ENCODE measurements around the gene CLDN10. TPM values are rescaled to one million over a fixed set of nuclear protein-coding genes. Genes with fewer than 3 reads are reported as not detected.

The CLDN10 gene
- total and polyA plus RNA-seq, 11 donors: 0.12 to 0.52 (median 0.29) TPM; not detected in 7

DNA sequence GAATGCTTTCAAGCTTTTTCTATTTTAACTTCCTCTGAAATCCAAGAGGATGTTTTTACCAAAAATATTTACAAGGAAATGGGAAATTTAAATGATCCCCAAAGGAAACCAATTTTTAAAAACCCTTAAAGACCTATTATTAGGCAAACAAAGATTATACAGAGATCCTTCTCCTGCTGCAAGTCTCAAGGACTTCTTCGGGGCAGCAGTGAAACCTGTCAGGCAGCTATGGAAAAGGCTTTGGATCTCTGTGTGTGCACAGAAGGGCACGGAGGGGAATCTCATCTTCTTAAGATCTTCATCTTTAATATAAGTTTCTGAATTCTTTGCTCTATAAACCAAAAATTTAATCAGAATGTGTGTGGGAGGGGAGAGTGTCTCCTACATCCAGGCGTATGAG lies 36.0 kb upstream of the CLDN10 start:
- H3K4me1 ChIP-seq: no peaks in the 10 kb centered on the region
- H3K27ac ChIP-seq: no peak overlapping the region
- WGBS, 4 donors: 11 to 26% (median 16%) methylated on average over 3 of the region's 3 CpGs
- TF ChIP-seq POLR2A (IDR thresholded peaks at IDR 0.05) (no peak), CTCF (IDR thresholded peaks at IDR 0.05) (no peak)
- H3K36me3 ChIP-seq: no peaks in the 10 kb centered on the region
- peaks cover 0 to 6% (median 0%) of the 10 kb centered on the region in 12 donors for H3K9me3 ChIP-seq
- ATAC-seq: no peak
- intact Hi-C loops (cut with DNase I): no loop called here
- no peak overlapping the region for H3K4me3 ChIP-seq
- DNase-seq: no peak
- peaks cover 0 to 7% (median 0%) of the 10 kb centered on the region in 9 donors for H3K27me3 ChIP-seq

DNA sequence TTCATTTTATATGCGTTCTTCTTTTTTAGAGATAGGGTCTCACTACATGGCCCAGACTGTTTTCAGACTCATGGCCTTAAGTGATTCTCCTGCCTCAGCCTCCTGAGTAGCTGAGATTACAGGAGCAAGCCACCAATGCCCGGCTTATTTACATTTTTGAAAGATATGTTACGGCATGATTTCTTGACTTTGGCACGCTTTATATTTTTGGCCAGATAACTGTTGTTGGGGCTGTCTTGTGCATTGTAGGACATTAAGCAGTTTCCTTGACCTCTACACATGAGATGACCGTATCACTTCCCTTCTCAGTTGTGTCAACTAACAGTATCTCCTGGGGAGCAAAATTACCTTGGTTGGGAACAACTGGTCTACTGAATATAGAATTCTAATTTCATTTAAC lies 28.9 kb upstream of the CLDN10 start:
- H3K27me3 ChIP-seq: no peaks in the 10 kb centered on the region
- WGBS, 4 donors: 66 to 82% (median 72%) methylated on average over 5 of the region's 5 CpGs
- DNase-seq (no peak), ATAC-seq (no peak)
- no peaks in the 10 kb centered on the region for H3K4me1 ChIP-seq
- H3K36me3 ChIP-seq: no peaks in the 10 kb centered on the region
- intact Hi-C loops (cut with DNase I): no loop called here
- H3K4me3 ChIP-seq: no peak overlapping the region
- TF ChIP-seq POLR2A (IDR thresholded peaks at IDR 0.05): no peak
- TF ChIP-seq CTCF (IDR thresholded peaks at IDR 0.05): no peak
- peaks cover 0 to 15% (median 0%) of the 10 kb centered on the region in 12 donors for H3K9me3 ChIP-seq
- H3K27ac ChIP-seq: no peak overlapping the region

- Histone ChIP-seq H3K4me3 (no peak overlapping the region), H3K4me1 (no peaks in the 10 kb centered on the region), H3K27me3 (no peaks in the 10 kb centered on the region), H3K36me3 (no peaks in the 10 kb centered on the region), H3K9me3 (peaks cover 0 to 15% (median 0%) of the 10 kb centered on the region in 12 donors), H3K27ac (no peak overlapping the region)
- 59 to 75% (median 67%) methylated on average over 6 of the region's 6 CpGs for WGBS, 4 donors
- no peak for DNase-seq
- no peak for TF ChIP-seq CTCF (IDR thresholded peaks at IDR 0.05)
- TF ChIP-seq POLR2A (IDR thresholded peaks at IDR 0.05): no peak
- intact Hi-C loops (cut with DNase I): no loop called here
- ATAC-seq: no peak
Measured at GRCh38 chr13:95524264-95524901, 28.1 kb upstream of the CLDN10 start.

DNA sequence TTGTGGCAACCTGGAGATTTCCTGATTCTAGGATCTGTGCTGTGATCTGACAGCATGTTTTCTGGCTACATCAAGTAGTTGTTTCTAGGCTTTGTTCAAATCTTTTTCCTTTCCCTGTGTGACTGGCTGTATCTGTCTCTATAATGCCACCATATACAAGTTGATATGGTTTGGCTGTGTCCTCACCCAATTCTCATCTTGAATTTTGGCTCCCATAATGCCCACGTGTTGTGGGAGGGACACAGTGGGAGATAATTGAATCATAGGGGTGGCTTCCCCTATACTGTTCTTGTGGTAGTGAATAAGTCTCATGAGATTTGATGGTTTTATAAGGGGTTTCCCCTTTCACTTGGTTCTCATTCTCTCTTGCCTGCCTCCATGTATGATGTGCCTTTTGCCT lies 24.6 kb upstream of the CLDN10 start:
- ATAC-seq (no peak), DNase-seq (no peak)
- no peaks in the 10 kb centered on the region for H3K4me1 ChIP-seq
- H3K27ac ChIP-seq: no peak overlapping the region
- H3K27me3 ChIP-seq: no peaks in the 10 kb centered on the region
- 71 to 80% (median 74%) methylated on average over 1 of the region's 1 CpG for WGBS, 4 donors
- H3K4me3 ChIP-seq: no peak overlapping the region
- TF ChIP-seq CTCF (IDR thresholded peaks at IDR 0.05): no peak
- TF ChIP-seq POLR2A (IDR thresholded peaks at IDR 0.05): no peak
- no peaks in the 10 kb centered on the region for H3K36me3 ChIP-seq
- H3K9me3 ChIP-seq: no peaks in the 10 kb centered on the region
- intact Hi-C loops (cut with DNase I): no loop called here
